ENCODE results near the gene SRMS.
"Not testable (repeated sequence)": the region's sequence is repeated elsewhere in the genome, so short reads cannot be mapped to it uniquely, and the experiment has no call there.

DNA sequence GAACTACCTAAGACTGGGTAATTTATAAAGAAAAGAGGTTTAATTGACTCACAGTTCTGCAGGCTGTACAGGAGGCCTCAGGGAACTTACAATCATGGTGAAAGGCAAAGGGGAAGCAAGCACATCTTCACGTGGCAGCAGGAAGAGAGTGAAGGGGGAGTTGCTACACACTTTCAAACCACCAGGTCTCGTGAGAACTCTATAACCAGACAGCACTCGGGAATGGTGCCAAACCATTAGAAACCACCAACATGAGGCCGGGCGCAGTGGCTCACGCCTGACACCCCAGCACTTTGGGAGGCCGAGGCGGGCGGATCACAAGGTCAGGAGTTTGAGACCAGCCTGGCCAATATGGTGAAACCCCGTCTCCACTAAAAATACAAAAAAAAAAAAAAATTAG lies 33.0 kb downstream of the SRMS start:
- TF ChIP-seq EZH2phosphoT487 (IDR thresholded peaks at IDR 0.05; ENCODE audit: borderline replicate concordance, low read depth, low read length), result not testable (repeated sequence)
- TF ChIP-seq, protein P1, sequence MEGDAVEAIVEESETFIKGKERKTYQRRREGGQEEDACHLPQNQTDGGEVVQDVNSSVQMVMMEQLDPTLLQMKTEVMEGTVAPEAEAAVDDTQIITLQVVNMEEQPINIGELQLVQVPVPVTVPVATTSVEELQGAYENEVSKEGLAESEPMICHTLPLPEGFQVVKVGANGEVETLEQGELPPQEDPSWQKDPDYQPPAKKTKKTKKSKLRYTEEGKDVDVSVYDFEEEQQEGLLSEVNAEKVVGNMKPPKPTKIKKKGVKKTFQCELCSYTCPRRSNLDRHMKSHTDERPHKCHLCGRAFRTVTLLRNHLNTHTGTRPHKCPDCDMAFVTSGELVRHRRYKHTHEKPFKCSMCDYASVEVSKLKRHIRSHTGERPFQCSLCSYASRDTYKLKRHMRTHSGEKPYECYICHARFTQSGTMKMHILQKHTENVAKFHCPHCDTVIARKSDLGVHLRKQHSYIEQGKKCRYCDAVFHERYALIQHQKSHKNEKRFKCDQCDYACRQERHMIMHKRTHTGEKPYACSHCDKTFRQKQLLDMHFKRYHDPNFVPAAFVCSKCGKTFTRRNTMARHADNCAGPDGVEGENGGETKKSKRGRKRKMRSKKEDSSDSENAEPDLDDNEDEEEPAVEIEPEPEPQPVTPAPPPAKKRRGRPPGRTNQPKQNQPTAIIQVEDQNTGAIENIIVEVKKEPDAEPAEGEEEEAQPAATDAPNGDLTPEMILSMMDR (conservative IDR thresholded peaks at IDR 0.05; ENCODE audit: low read length), result not testable (repeated sequence)

All from OCI-LY7 (cell line).